CD4-positive, alpha-beta T cell (primary cell): ENCODE results near the gene CDH2. TPM values are rescaled to one million over a fixed set of nuclear protein-coding genes. Genes with fewer than 3 reads are reported as not detected.

ENCODE experiments used
- ATAC-seq: fragments of 200-7000 bp; cut with Tn5 transposase; one replicate; pipeline ENCODE4 v1.10.0; 2022; ENCODE audit warnings: mild to moderate bottlenecking; ENCODE audit not compliant: poor library complexity
- CTCF ChIA-PET: fragments of 350-600 bp; sonication (Branson Sonifier 250); formaldehyde crosslinking; loops from one replicate; lab custom pipeline; 2021; ENCODE audit warnings: antibody characterized with exemption, inconsistent platforms; lab: Charles Lee
- POLR2A ChIA-PET: fragments of 350-600 bp; sonication (Branson Sonifier 250); formaldehyde crosslinking; loops from one replicate; lab custom pipeline; 2021; ENCODE audit warnings: antibody characterized with exemption, inconsistent platforms; lab: Charles Lee
- DNase-seq, 14 experiments: peaks; one replicate each; pipeline ENCODE4 v3.0.0-alpha.2; 2013 to 2020; ENCODE audit warnings: mixed read lengths in 2 of 14
- H3K27ac ChIP-seq, 2 donors: one replicate each; pipeline versions ENCODE4 v1.5.1 to v1.7.0; 2013; ENCODE audit warnings: low read length in 2 of 2, low read depth in 1 of 2, mild to moderate bottlenecking in 1 of 2
- H3K27me3 ChIP-seq, 2 experiments: 1 replicate in 1 of 2; 2 replicates in 1 of 2; pipeline versions ENCODE4 v1.6.1 to v1.7.0; 2013; ENCODE audit warnings: low read length in 2 of 2, control low read depth in 1 of 2, mild to moderate bottlenecking in 1 of 2, moderate library complexity in 1 of 2; ENCODE audit not compliant: insufficient read depth in 2 of 2, control insufficient read depth in 1 of 2
- H3K36me3 ChIP-seq: one replicate; pipeline ENCODE4 v1.6.1; 2013; ENCODE audit warnings: low read length, control low read depth; ENCODE audit not compliant: insufficient read depth
- H3K4me1 ChIP-seq: one replicate; pipeline ENCODE4 v1.6.1; 2013; ENCODE audit warnings: low read length, control low read depth; ENCODE audit not compliant: insufficient read depth
- H3K4me3 ChIP-seq: one replicate; pipeline ENCODE4 v1.5.1; 2013; ENCODE audit warnings: mild to moderate bottlenecking, low read length, moderate library complexity
- H3K9me3 ChIP-seq, 2 experiments: 1 replicate in 1 of 2; 2 replicates in 1 of 2; pipeline versions ENCODE4 v1.6.1 to v1.7.0; 2013; ENCODE audit warnings: low read length in 2 of 2, mild to moderate bottlenecking in 2 of 2, control low read depth in 1 of 2, moderate library complexity in 1 of 2; ENCODE audit not compliant: control insufficient read depth in 1 of 2, insufficient read depth in 1 of 2
- H3K27ac Mint-ChIP-seq: one replicate; pipeline ENCODE4 v1.8.0; 2020; ENCODE audit warnings: mixed read lengths
- H3K27me3 Mint-ChIP-seq: one replicate; pipeline ENCODE4 v1.8.0; 2021; ENCODE audit warnings: mixed read lengths
- H3K36me3 Mint-ChIP-seq: one replicate; pipeline ENCODE4 v1.8.0; 2021; ENCODE audit warnings: low read depth, mixed read lengths
- H3K4me1 Mint-ChIP-seq: one replicate; pipeline ENCODE4 v1.8.0; 2021; ENCODE audit warnings: low read depth, mixed read lengths
- H3K4me3 Mint-ChIP-seq: one replicate; pipeline ENCODE4 v1.8.0; 2020; ENCODE audit warnings: mild to moderate bottlenecking, mixed read lengths
- H3K9me3 Mint-ChIP-seq: one replicate; pipeline ENCODE4 v1.8.0; 2020; ENCODE audit warnings: mixed read lengths
- intact Hi-C, 2 experiments: fragments of 100-400 bp; cut with DNase I in 1 of 2; cut with micrococcal nuclease in 1 of 2; formaldehyde crosslinking; loops; one replicate each; pipeline versions ENCODE4 v1.15.1 to v1.9.0; 2023 to 2025; cut with DNase I, micrococcal nuclease
- total RNA-seq, 174 experiments: library from RNA in 2 of 174; stranded (reverse) in 2 of 174; gene quantifications; one replicate each; pipeline ENCODE4 v1.2.3 and lab custom pipeline; 2021 to 2026
- TF ChIP-seq, protein P1 (sequence below): fragments of 200-600 bp; IDR thresholded peaks from one replicate; pipeline ENCODE4 v1.8.0; 2022; ENCODE audit warnings: antibody characterized with exemption, mild to moderate bottlenecking

CDH2 gene
- total RNA-seq, 2 experiments from 2014 or later: not detected

DNA sequence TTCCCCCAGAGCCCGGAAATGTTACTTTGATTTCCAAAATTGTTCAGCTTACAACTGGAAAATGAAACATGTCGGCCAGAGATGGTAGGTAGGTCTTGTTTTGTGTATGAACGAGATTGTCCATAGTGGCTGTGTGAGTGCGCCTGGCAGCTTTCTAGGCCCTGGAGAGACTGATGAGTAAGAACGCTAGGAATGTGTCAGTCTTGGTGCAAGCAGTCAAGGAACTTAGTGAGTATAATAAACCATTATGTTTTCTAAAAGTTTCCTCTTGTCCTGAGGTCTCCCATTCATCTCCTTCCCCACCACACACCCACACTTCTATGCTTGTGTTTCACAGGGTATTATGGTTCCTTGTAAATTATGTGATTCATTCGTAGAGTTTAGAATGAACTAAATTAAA lies 234.2 kb downstream of the CDH2 start:
- DNase-seq (no peak), ATAC-seq (no peak)
- Mint-ChIP-seq H3K27ac (no peak overlapping the region), H3K9me3 (peaks cover 7% of the 10 kb centered on the region), H3K4me1 (no peaks in the 10 kb centered on the region), H3K36me3 (no peaks in the 10 kb centered on the region), H3K27me3 (no peaks in the 10 kb centered on the region), H3K4me3 (no peak overlapping the region)
- no peaks in the 10 kb centered on the region for H3K4me1 ChIP-seq
- ChIA-PET POLR2A (no interaction called here), CTCF (no interaction called here)
- H3K4me3 ChIP-seq: no peak overlapping the region
- no peaks in the 10 kb centered on the region for H3K27me3 ChIP-seq
- TF ChIP-seq, protein P1, sequence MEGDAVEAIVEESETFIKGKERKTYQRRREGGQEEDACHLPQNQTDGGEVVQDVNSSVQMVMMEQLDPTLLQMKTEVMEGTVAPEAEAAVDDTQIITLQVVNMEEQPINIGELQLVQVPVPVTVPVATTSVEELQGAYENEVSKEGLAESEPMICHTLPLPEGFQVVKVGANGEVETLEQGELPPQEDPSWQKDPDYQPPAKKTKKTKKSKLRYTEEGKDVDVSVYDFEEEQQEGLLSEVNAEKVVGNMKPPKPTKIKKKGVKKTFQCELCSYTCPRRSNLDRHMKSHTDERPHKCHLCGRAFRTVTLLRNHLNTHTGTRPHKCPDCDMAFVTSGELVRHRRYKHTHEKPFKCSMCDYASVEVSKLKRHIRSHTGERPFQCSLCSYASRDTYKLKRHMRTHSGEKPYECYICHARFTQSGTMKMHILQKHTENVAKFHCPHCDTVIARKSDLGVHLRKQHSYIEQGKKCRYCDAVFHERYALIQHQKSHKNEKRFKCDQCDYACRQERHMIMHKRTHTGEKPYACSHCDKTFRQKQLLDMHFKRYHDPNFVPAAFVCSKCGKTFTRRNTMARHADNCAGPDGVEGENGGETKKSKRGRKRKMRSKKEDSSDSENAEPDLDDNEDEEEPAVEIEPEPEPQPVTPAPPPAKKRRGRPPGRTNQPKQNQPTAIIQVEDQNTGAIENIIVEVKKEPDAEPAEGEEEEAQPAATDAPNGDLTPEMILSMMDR: no peak
- H3K9me3 ChIP-seq: no peaks in the 10 kb centered on the region
- no peak overlapping the region for H3K27ac ChIP-seq
- intact Hi-C loops: no loop called here
- no peaks in the 10 kb centered on the region for H3K36me3 ChIP-seq

DNA sequence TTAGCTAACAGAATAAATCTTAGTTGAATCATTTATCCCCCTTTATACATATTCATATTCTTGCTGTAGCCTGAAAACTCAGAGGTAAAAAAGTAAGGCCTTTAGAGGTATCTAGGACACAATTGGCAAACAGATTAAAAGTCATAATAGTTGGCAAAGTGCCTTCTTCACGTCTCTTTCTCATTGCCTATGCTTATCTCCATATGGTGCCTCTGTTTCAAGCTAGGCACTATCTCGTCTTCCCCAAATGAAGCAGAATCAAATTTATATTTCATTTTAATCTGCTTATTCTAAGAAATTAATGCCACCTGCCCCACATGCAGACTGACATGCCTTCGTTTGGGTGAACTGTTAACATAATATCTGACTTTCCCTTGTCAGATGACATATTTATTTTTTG lies 245.4 kb downstream of the CDH2 start:
- ChIA-PET POLR2A (no interaction called here), CTCF (no interaction called here)
- Mint-ChIP-seq H3K27ac (no peak overlapping the region), H3K9me3 (peaks cover 6% of the 10 kb centered on the region), H3K4me3 (no peak overlapping the region), H3K4me1 (no peaks in the 10 kb centered on the region), H3K36me3 (no peaks in the 10 kb centered on the region), H3K27me3 (no peaks in the 10 kb centered on the region)
- ATAC-seq (no peak), DNase-seq (no peak)
- H3K4me3 ChIP-seq: no peak overlapping the region
- H3K27me3 ChIP-seq: no peaks in the 10 kb centered on the region
- TF ChIP-seq, protein P1: no peak
- H3K36me3 ChIP-seq: no peaks in the 10 kb centered on the region
- no peak overlapping the region for H3K27ac ChIP-seq
- H3K9me3 ChIP-seq: peaks cover 0 to 3% of the 10 kb centered on the region in 2 experiments
- no peaks in the 10 kb centered on the region for H3K4me1 ChIP-seq
- intact Hi-C loops: no loop called here

DNA sequence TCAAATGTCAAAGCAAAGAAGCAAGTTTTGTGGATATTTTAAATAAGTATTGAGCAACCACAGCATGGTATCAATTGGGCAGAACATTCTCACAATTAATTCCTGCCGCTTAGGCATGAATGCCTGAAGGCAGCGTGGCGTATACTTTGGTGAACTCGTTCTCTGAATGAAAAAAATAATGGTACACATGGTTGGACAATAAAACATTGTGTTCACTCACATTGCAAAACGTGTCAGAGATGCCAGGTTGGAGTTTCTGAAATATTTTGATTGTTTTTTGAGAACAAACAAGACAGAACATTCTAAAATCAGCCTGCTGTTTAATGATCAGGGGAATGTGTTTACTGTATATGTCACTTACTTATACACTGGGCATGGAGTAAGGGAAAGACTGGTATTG lies 254.2 kb downstream of the CDH2 start:
- no peak overlapping the region for H3K27ac Mint-ChIP-seq
- H3K9me3 Mint-ChIP-seq: peaks cover 12% of the 10 kb centered on the region
- H3K4me1 Mint-ChIP-seq: no peaks in the 10 kb centered on the region
- H3K4me3 Mint-ChIP-seq: no peak overlapping the region
- H3K27ac ChIP-seq: no peak overlapping the region
- TF ChIP-seq, protein P1: no peak
- no peaks in the 10 kb centered on the region for H3K4me1 ChIP-seq
- ATAC-seq (no peak), DNase-seq (no peak)
- H3K36me3 ChIP-seq: no peaks in the 10 kb centered on the region
- no peak overlapping the region for H3K4me3 ChIP-seq
- POLR2A ChIA-PET: no interaction called here
- H3K9me3 ChIP-seq: peaks cover 0 to 8% of the 10 kb centered on the region in 2 experiments
- CTCF ChIA-PET: interaction anchor here (1.2 kb wide), 1 partner anchor 10 kb away, joined by 3 read pairs; no protein-coding TSS in a partner anchor
- no peaks in the 10 kb centered on the region for H3K27me3 Mint-ChIP-seq
- no peaks in the 10 kb centered on the region for H3K36me3 Mint-ChIP-seq
- intact Hi-C loops: no loop called here
- no peaks in the 10 kb centered on the region for H3K27me3 ChIP-seq
